IMR-90 (cell line): ENCODE data around the gene AFG1L. TPM values are rescaled to one million over a fixed set of nuclear protein-coding genes. Genes with fewer than 3 reads are reported as not detected.

Experiments used
- ATAC-seq: fragments of 200-7000 bp; cut with Tn5 transposase; 2 replicates; pipeline ENCODE4 v1.9.1; 2020; ENCODE audit warnings: low read depth, mild to moderate bottlenecking, moderate library complexity
- BruUV-seq: library from RNA; stranded (reverse); fragments of 400-500 nt; replicated peaks from 2 replicates; lab custom pipeline; 2021; lab: Mats Ljungman, UMichigan
- CTCF ChIA-PET: fragments of 300-600 bp; formaldehyde crosslinking; extraction: SDS; loops from one replicate; lab custom pipeline; 2021; ENCODE audit warnings: antibody characterized with exemption; lab: Yijun Ruan, JAX
- POLR2A ChIA-PET: fragments of 300-600 bp; sonication (Branson Sonifier 250); formaldehyde crosslinking; loops from one replicate; lab custom pipeline; 2022; ENCODE audit warnings: antibody characterized with exemption; ENCODE audit not compliant: unreplicated experiment; lab: Charles Lee
- DNase-seq: peaks from one replicate; pipeline ENCODE4 v3.0.0; 2013
- H2AFZ ChIP-seq: replicated peaks from 2 replicates; pipeline ENCODE3; 2013; ENCODE audit warnings: low read length, mild to moderate bottlenecking; ENCODE audit not compliant: poor library complexity
- H2AK5ac ChIP-seq: 2 replicates; pipeline ENCODE4 v1.6.1; 2013; ENCODE audit warnings: low read depth, low read length, inconsistent platforms
- H2AK9ac ChIP-seq: replicated peaks from 2 replicates; pipeline ENCODE3; 2013; ENCODE audit warnings: mild to moderate bottlenecking, low read depth, low read length, moderate library complexity; ENCODE audit not compliant: poor library complexity
- H2BK120ac ChIP-seq: 2 replicates; pipeline ENCODE4 v1.6.1; 2013; ENCODE audit warnings: low read depth, low read length, inconsistent platforms
- H2BK15ac ChIP-seq: 3 replicates; pipeline ENCODE4 v1.6.1; 2013; ENCODE audit warnings: low read depth, low read length, inconsistent platforms
- H2BK20ac ChIP-seq: 2 replicates; pipeline ENCODE4 v1.6.1; 2013; ENCODE audit warnings: low read depth, mild to moderate bottlenecking, inconsistent platforms, low read length, moderate library complexity
- H2BK5ac ChIP-seq: 2 replicates; pipeline ENCODE4 v1.6.1; 2013; ENCODE audit warnings: mild to moderate bottlenecking, low read depth, low read length, inconsistent platforms; ENCODE audit not compliant: poor library complexity, severe bottlenecking
- H3K14ac ChIP-seq: replicated peaks from 2 replicates; pipeline ENCODE4 v1.6.1; 2013; ENCODE audit warnings: low read depth, low read length, inconsistent platforms
- H3K18ac ChIP-seq: 2 replicates; pipeline ENCODE4 v1.6.1; 2013; ENCODE audit warnings: low read depth, low read length, control low read depth
- H3K23ac ChIP-seq: 2 replicates; pipeline ENCODE4 v1.6.1; 2013; ENCODE audit warnings: low read depth, low read length, inconsistent platforms
- H3K27ac ChIP-seq: 2 replicates; pipeline ENCODE4 v1.5.1; 2013; ENCODE audit warnings: mild to moderate bottlenecking, control low read depth, low read length; ENCODE audit not compliant: insufficient read depth
- H3K27me3 ChIP-seq: 2 replicates; pipeline ENCODE4 v1.6.1; 2013; ENCODE audit warnings: low read length; ENCODE audit not compliant: control insufficient read depth, insufficient read depth
- H3K36me3 ChIP-seq: 2 replicates; pipeline ENCODE4 v1.6.1; 2013; ENCODE audit warnings: low read length, mixed read lengths; ENCODE audit not compliant: control insufficient read depth, insufficient read depth
- H3K4ac ChIP-seq: 2 replicates; pipeline ENCODE4 v1.6.1; 2013; ENCODE audit warnings: low read depth, low read length, inconsistent platforms
- H3K4me1 ChIP-seq: 2 replicates; pipeline ENCODE4 v1.6.1; 2013; ENCODE audit warnings: low read length, mixed read lengths; ENCODE audit not compliant: control insufficient read depth, insufficient read depth
- H3K4me2 ChIP-seq: 2 replicates; pipeline ENCODE4 v1.6.1; 2013; ENCODE audit warnings: low read depth, mild to moderate bottlenecking, control low read depth, low read length, moderate library complexity
- H3K4me3 ChIP-seq: 2 replicates; pipeline ENCODE4 v1.5.1; 2013; ENCODE audit warnings: low read depth, mild to moderate bottlenecking, control low read depth, low read length, moderate library complexity; ENCODE audit not compliant: insufficient read depth
- H3K56ac ChIP-seq: 2 replicates; pipeline ENCODE4 v1.6.1; 2013; ENCODE audit warnings: low read length, inconsistent platforms; ENCODE audit not compliant: insufficient read depth; ENCODE audit errors: extremely low read depth
- H3K79me1 ChIP-seq, 2 experiments: 2 replicates each; pipeline ENCODE4 v1.6.1; 2013; ENCODE audit warnings: low read length in 2 of 2, inconsistent platforms in 1 of 2, low read depth in 1 of 2
- H3K9ac ChIP-seq: 2 replicates; pipeline ENCODE4 v1.6.1; 2013; ENCODE audit warnings: low read depth, low read length, control low read depth
- H3K9me1 ChIP-seq: 2 replicates; pipeline ENCODE4 v1.6.1; 2013; ENCODE audit warnings: low read length, inconsistent platforms; ENCODE audit not compliant: insufficient read depth
- H3K9me3 ChIP-seq: 2 replicates; pipeline ENCODE4 v1.6.1; 2013; ENCODE audit warnings: low read length; ENCODE audit not compliant: control insufficient read depth, insufficient read depth
- H4K20me1 ChIP-seq: 2 replicates; pipeline ENCODE4 v1.6.1; 2013; ENCODE audit warnings: low read length, inconsistent platforms; ENCODE audit not compliant: insufficient read depth
- H4K5ac ChIP-seq: 2 replicates; pipeline ENCODE4 v1.6.1; 2013; ENCODE audit warnings: mild to moderate bottlenecking, low read depth, low read length, control low read depth
- H4K8ac ChIP-seq, 2 experiments: 2 replicates each; pipeline ENCODE4 v1.6.1; 2013; ENCODE audit warnings: low read depth in 2 of 2, low read length in 2 of 2, control low read depth in 1 of 2, inconsistent platforms in 1 of 2
- H4K91ac ChIP-seq: 2 replicates; pipeline ENCODE4 v1.6.1; 2013; ENCODE audit warnings: low read depth, low read length, inconsistent platforms; ENCODE audit not compliant: insufficient read depth
- BHLHE40 ChIP-seq: fragments of 150-350 bp; IDR thresholded peaks from 2 replicates; pipeline ENCODE4 v1.6.1; 2016; ENCODE audit warnings: mild to moderate bottlenecking, low read depth, low read length
- CEBPB ChIP-seq: IDR thresholded peaks from 2 replicates; pipeline ENCODE4 v1.6.1; 2012; ENCODE audit warnings: low read depth, low read length, improper control_type of control experiment
- CHD1 ChIP-seq: IDR thresholded peaks from 2 replicates; pipeline ENCODE4 v1.6.1; 2012; ENCODE audit warnings: low read depth, low read length, improper control_type of control experiment
- FOS ChIP-seq: fragments of 150-350 bp; IDR thresholded peaks from 2 replicates; pipeline ENCODE4 v1.6.1; 2016; ENCODE audit warnings: low read depth, low read length
- MAFK ChIP-seq: IDR thresholded peaks from 2 replicates; pipeline ENCODE4 v1.6.1; 2012; ENCODE audit warnings: low read depth, low read length, improper control_type of control experiment
- MAZ ChIP-seq: IDR thresholded peaks from 2 replicates; pipeline ENCODE4 v1.6.1; 2012; ENCODE audit warnings: low read depth, mild to moderate bottlenecking, low read length, improper control_type of control experiment, moderate library complexity, borderline replicate concordance
- MXI1 ChIP-seq: IDR thresholded peaks from 2 replicates; pipeline ENCODE4 v1.6.1; 2012; ENCODE audit warnings: low read depth, mild to moderate bottlenecking, low read length, moderate library complexity, borderline replicate concordance
- NFE2L2 ChIP-seq: fragments of 150-350 bp; IDR thresholded peaks from 2 replicates; pipeline ENCODE4 v1.6.1; 2016; ENCODE audit warnings: low read depth, mild to moderate bottlenecking, low read length
- POLR2A ChIP-seq: IDR thresholded peaks from 2 replicates; pipeline ENCODE4 v1.6.1; 2012; ENCODE audit warnings: mild to moderate bottlenecking, low read depth, low read length
- RAD21 ChIP-seq: IDR thresholded peaks from 2 replicates; pipeline ENCODE4 v1.6.1; 2012; ENCODE audit warnings: low read length, improper control_type of control experiment
- RCOR1 ChIP-seq: IDR thresholded peaks from 2 replicates; pipeline ENCODE4 v1.6.1; 2012; ENCODE audit warnings: mild to moderate bottlenecking, low read length, improper control_type of control experiment; ENCODE audit not compliant: insufficient replicate concordance
- RFX5 ChIP-seq: IDR thresholded peaks from 2 replicates; pipeline ENCODE4 v1.8.0; 2012; ENCODE audit warnings: low read depth, mild to moderate bottlenecking, low read length, moderate library complexity
- SMC3 ChIP-seq: fragments of 150-350 bp; IDR thresholded peaks from 2 replicates; pipeline ENCODE4 v1.6.1; 2016; ENCODE audit warnings: low read depth, mild to moderate bottlenecking, antibody characterized with exemption, low read length, moderate library complexity
- WGBS, 2 experiments: methylation state at CpG; one replicate each; pipeline versions ENCODE4 v1.1.5 to v1.1.7; 2013; ENCODE audit warnings: missing lambda C conversion rate in 2 of 2; ENCODE audit not compliant: insufficient read length in 1 of 2; ENCODE audit errors: extremely low coverage in 2 of 2; 5-methylcytosine and 5-hydroxymethylcytosine counted together
- dilution Hi-C: fragments of 300-500 bp; cut with HindIII; formaldehyde crosslinking; loops from one replicate; pipeline ENCODE4 v1.14.3; 2018; ENCODE audit warnings: low sequenced_read_pairs; ENCODE audit not compliant: unreplicated experiment
- in situ Hi-C: fragments of 300-500 bp; cut with MboI; formaldehyde crosslinking; loops from 3 replicates; pipeline ENCODE4 v1.14.3; 2019; ENCODE audit warnings: low sequenced_read_pairs, inconsistent platforms, mixed read lengths
- intact Hi-C: fragments of 100-400 bp; cut with micrococcal nuclease; formaldehyde crosslinking; loops from 2 replicates; pipeline ENCODE4 v1.10.0; 2022
- polyA plus RNA-seq, 3 experiments: library from polyadenylated mRNA; depleted of rRNA; stranded (reverse); fragments of >200 nt; gene quantifications; 2 replicates each; pipeline ENCODE4 v1.2.3, GENCODE V29; 2012; ENCODE audit warnings: low replicate concordance in 1 of 3
- total RNA-seq: library from RNA; depleted of rRNA; stranded (reverse); fragments of >200 nt; gene quantifications from 2 replicates; pipeline ENCODE4 v1.2.3, GENCODE V29; 2012
- TF ChIP-seq, protein P1 (sequence below): conservative IDR thresholded peaks from 2 replicates; pipeline ENCODE4 v1.5.1; 2012; ENCODE audit warnings: mild to moderate bottlenecking, low read depth, low read length, improper control_type of control experiment
- TF ChIP-seq, protein P2 (sequence below): fragments of 150-350 bp; IDR thresholded peaks from 2 replicates; pipeline ENCODE4 v1.6.1; 2016; ENCODE audit warnings: low read depth, mild to moderate bottlenecking, low read length, moderate library complexity, borderline replicate concordance
- TF ChIP-seq, protein P3 (sequence below): fragments of 150-350 bp; IDR thresholded peaks from 2 replicates; pipeline ENCODE4 v1.6.1; 2017; ENCODE audit warnings: mild to moderate bottlenecking, antibody characterized with exemption, low read length, low read depth

AFG1L gene
- total and polyA plus RNA-seq, 2 of the 4 experiments (the other 2 are of a cell fraction), result 1.0 to 2.0 TPM

GRCh38 chr6:108268845-108269244 is 26.0 kb upstream of the AFG1L start:
- Histone ChIP-seq H3K56ac (no peak overlapping the region), H3K27ac (no peak overlapping the region), H3K14ac (no peak overlapping the region), H3K4ac (no peak overlapping the region), H3K18ac (no peak overlapping the region), H3K36me3 (no peaks in the 10 kb centered on the region), H3K9me3 (no peaks in the 10 kb centered on the region), H3K23ac (no peak overlapping the region), H4K20me1 (no peaks in the 10 kb centered on the region), H2BK5ac (no peak overlapping the region), H3K4me3 (no peak overlapping the region), H4K8ac (no peak overlapping the region), H2BK120ac (no peak overlapping the region), H2AK9ac (no peak overlapping the region), H2AFZ (no peak overlapping the region), H4K91ac (no peak overlapping the region), H3K9ac (no peak overlapping the region), H4K5ac (no peak overlapping the region), H3K79me1 (no peaks in the 10 kb centered on the region), H3K4me1 (no peaks in the 10 kb centered on the region), H2AK5ac (no peak overlapping the region), H3K27me3 (no peaks in the 10 kb centered on the region), H3K9me1 (no peaks in the 10 kb centered on the region), H2BK20ac (no peak overlapping the region), H2BK15ac (no peak overlapping the region), H3K4me2 (no peak overlapping the region)
- ChIA-PET CTCF (no interaction called here), POLR2A (no interaction called here)
- no peak for DNase-seq
- no TSS peak for BruUV-seq
- dilution Hi-C loops (no loop called here), intact Hi-C loops (no loop called here), in situ Hi-C loops (no loop called here)
- ATAC-seq, result no peak
- TF ChIP-seq CEBPB (no peak), RAD21 (no peak), POLR2A (no peak), MAFK (no peak), FOS (no peak), RCOR1 (no peak), BHLHE40 (no peak), MAZ (no peak), CHD1 (no peak), SMC3 (no peak), RFX5 (no peak), MXI1 (no peak), NFE2L2 (no peak)
- TF ChIP-seq, protein P1, sequence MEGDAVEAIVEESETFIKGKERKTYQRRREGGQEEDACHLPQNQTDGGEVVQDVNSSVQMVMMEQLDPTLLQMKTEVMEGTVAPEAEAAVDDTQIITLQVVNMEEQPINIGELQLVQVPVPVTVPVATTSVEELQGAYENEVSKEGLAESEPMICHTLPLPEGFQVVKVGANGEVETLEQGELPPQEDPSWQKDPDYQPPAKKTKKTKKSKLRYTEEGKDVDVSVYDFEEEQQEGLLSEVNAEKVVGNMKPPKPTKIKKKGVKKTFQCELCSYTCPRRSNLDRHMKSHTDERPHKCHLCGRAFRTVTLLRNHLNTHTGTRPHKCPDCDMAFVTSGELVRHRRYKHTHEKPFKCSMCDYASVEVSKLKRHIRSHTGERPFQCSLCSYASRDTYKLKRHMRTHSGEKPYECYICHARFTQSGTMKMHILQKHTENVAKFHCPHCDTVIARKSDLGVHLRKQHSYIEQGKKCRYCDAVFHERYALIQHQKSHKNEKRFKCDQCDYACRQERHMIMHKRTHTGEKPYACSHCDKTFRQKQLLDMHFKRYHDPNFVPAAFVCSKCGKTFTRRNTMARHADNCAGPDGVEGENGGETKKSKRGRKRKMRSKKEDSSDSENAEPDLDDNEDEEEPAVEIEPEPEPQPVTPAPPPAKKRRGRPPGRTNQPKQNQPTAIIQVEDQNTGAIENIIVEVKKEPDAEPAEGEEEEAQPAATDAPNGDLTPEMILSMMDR, result no peak
- TF ChIP-seq, protein P2, sequence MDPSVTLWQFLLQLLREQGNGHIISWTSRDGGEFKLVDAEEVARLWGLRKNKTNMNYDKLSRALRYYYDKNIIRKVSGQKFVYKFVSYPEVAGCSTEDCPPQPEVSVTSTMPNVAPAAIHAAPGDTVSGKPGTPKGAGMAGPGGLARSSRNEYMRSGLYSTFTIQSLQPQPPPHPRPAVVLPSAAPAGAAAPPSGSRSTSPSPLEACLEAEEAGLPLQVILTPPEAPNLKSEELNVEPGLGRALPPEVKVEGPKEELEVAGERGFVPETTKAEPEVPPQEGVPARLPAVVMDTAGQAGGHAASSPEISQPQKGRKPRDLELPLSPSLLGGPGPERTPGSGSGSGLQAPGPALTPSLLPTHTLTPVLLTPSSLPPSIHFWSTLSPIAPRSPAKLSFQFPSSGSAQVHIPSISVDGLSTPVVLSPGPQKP, result no peak
- TF ChIP-seq, protein P3, sequence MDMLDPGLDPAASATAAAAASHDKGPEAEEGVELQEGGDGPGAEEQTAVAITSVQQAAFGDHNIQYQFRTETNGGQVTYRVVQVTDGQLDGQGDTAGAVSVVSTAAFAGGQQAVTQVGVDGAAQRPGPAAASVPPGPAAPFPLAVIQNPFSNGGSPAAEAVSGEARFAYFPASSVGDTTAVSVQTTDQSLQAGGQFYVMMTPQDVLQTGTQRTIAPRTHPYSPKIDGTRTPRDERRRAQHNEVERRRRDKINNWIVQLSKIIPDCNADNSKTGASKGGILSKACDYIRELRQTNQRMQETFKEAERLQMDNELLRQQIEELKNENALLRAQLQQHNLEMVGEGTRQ, result no peak
- no CpG with 5 or more reads among the region's 3 CpGs for WGBS, 2 experiments
